Endothelial cell of umbilical vein (primary cell): Measurements from ENCODE around the gene CSNK1D. TPM values are rescaled to one million over a fixed set of nuclear protein-coding genes. Genes with fewer than 3 reads are reported as not detected.

Experiments
- BruUV-seq: library from RNA; stranded (reverse); fragments of 400-500 nt; replicated peaks from 2 replicates; lab custom pipeline; 2021; lab: Mats Ljungman, UMichigan
- CTCF ChIA-PET: fragments of 300-600, 350-600 bp; sonication (Branson Sonifier 250); formaldehyde crosslinking; loops from one replicate; lab custom pipeline; 2021; ENCODE audit warnings: antibody characterized with exemption, inconsistent platforms; lab: Charles Lee
- POLR2A ChIA-PET: fragments of 300-600, 350-600 bp; sonication (Branson Sonifier 250); formaldehyde crosslinking; loops from one replicate; lab custom pipeline; 2021; ENCODE audit warnings: antibody characterized with exemption, inconsistent platforms; lab: Charles Lee
- DNase-seq: peaks from one replicate; pipeline ENCODE4 v3.0.0-alpha.2; 2011; ENCODE audit warnings: low read depth, low spot score
- FAIRE-seq: peaks from 2 replicates; lab custom pipeline; 2011; peaks lifted over from hg19 to GRCh38; lab: Jason Lieb, UNC
- H2AFZ ChIP-seq: 2 replicates; pipeline ENCODE4 v1.6.0; 2012; ENCODE audit warnings: low read depth, low read length, control low read depth, inconsistent platforms
- H3K27ac ChIP-seq: 2 replicates; pipeline ENCODE4 v1.5.1; 2011; ENCODE audit warnings: low read depth, mild to moderate bottlenecking, control low read depth, low read length, moderate library complexity; ENCODE audit not compliant: insufficient read depth
- H3K27me3 ChIP-seq, 2 experiments: 2 replicates each; pipeline versions ENCODE4 v1.6.0 to v1.6.1; 2011; ENCODE audit warnings: low read length in 2 of 2, mixed read lengths in 1 of 2; ENCODE audit not compliant: control insufficient read depth in 2 of 2, insufficient read depth in 2 of 2
- H3K36me3 ChIP-seq, 2 experiments: 2 replicates in 1 of 2; 3 replicates in 1 of 2; pipeline ENCODE4 v1.5.1; 2011; ENCODE audit warnings: low read length in 2 of 2, mild to moderate bottlenecking in 1 of 2, moderate library complexity in 1 of 2; ENCODE audit not compliant: control insufficient read depth in 2 of 2, insufficient read depth in 2 of 2; ENCODE audit errors: extremely low read depth in 1 of 2
- H3K4me1 ChIP-seq: 3 replicates; pipeline ENCODE4 v1.5.1; 2011; ENCODE audit warnings: mild to moderate bottlenecking, low read length; ENCODE audit not compliant: control insufficient read depth, insufficient read depth; ENCODE audit errors: extremely low read depth
- H3K4me2 ChIP-seq: 2 replicates; pipeline ENCODE4 v1.6.1; 2011; ENCODE audit warnings: low read length, control low read depth, mixed read lengths; ENCODE audit not compliant: insufficient read depth
- H3K4me3 ChIP-seq, 3 experiments: fragments of 200-600 bp in 1 of 3; sonication (generic), shearing (Covaris generic) in 1 of 3; replicated peaks in 1 of 3; 2 replicates each; pipeline ENCODE4 v1.5.1; 2011 to 2016; ENCODE audit warnings: control low read depth in 3 of 3, low read length in 3 of 3, mild to moderate bottlenecking in 2 of 3, inconsistent platforms in 1 of 3, low read depth in 1 of 3, moderate library complexity in 1 of 3; ENCODE audit not compliant: insufficient read depth in 1 of 3
- H3K79me2 ChIP-seq: 2 replicates; pipeline ENCODE4 v1.6.0; 2012; ENCODE audit warnings: low read length, inconsistent platforms; ENCODE audit not compliant: control insufficient read depth, insufficient read depth
- H3K9ac ChIP-seq: replicated peaks from 2 replicates; pipeline ENCODE3; 2011; ENCODE audit warnings: low read length, control low read depth; ENCODE audit not compliant: insufficient read depth; ENCODE audit errors: extremely low read depth
- H3K9me1 ChIP-seq: replicated peaks from 3 replicates; pipeline ENCODE4 v1.6.0; 2011; ENCODE audit warnings: mild to moderate bottlenecking, low read length; ENCODE audit not compliant: control insufficient read depth, insufficient read depth; ENCODE audit errors: extremely low read depth
- H3K9me3 ChIP-seq: replicated peaks from 2 replicates; pipeline ENCODE4 v1.5.1; 2012; ENCODE audit warnings: low read length, inconsistent platforms; ENCODE audit not compliant: control insufficient read depth, insufficient read depth
- H4K20me1 ChIP-seq: replicated peaks from 2 replicates; pipeline ENCODE3; 2011; ENCODE audit warnings: mild to moderate bottlenecking, low read length; ENCODE audit not compliant: control insufficient read depth, insufficient read depth; ENCODE audit errors: extremely low read depth
- CTCF ChIP-seq, 2 donors: IDR thresholded peaks; 1 replicate in 1 of 2; 2 replicates in 1 of 2; pipeline ENCODE4 v1.5.1; 2011; ENCODE audit warnings: low read length in 2 of 2, mild to moderate bottlenecking in 2 of 2, moderate library complexity in 2 of 2, control low read depth in 1 of 2, inconsistent platforms in 1 of 2, low read depth in 1 of 2; ENCODE audit not compliant: insufficient read depth in 1 of 2; ENCODE audit errors: extremely low read depth in 1 of 2
- EZH2 ChIP-seq: IDR thresholded peaks from 2 replicates; pipeline ENCODE4 v1.6.1; 2012; ENCODE audit warnings: borderline replicate concordance, low read depth, mild to moderate bottlenecking, moderate library complexity, low read length, inconsistent platforms; ENCODE audit not compliant: severe bottlenecking
- FOS ChIP-seq: IDR thresholded peaks from 2 replicates; pipeline ENCODE4 v1.6.1; 2011; ENCODE audit warnings: mild to moderate bottlenecking, low read length, moderate library complexity, borderline replicate concordance; ENCODE audit not compliant: insufficient read depth
- GATA2 ChIP-seq: IDR thresholded peaks from 2 replicates; pipeline ENCODE4 v1.7.0; 2011; ENCODE audit warnings: low read depth, mild to moderate bottlenecking, moderate library complexity, mixed read lengths, low read length; ENCODE audit not compliant: insufficient read length, insufficient read depth
- JUN ChIP-seq: IDR thresholded peaks from 2 replicates; pipeline ENCODE4 v1.6.1; 2011; ENCODE audit warnings: borderline replicate concordance, low read depth; ENCODE audit not compliant: insufficient read length, insufficient read depth
- MAX ChIP-seq: IDR thresholded peaks from 2 replicates; pipeline ENCODE4 v1.6.1; 2011; ENCODE audit not compliant: insufficient read depth, insufficient read length
- MYC ChIP-seq: IDR thresholded peaks from one replicate; pipeline ENCODE4 v1.6.1; 2011; ENCODE audit warnings: mild to moderate bottlenecking, low read depth, low read length
- POLR2A ChIP-seq: IDR thresholded peaks from 2 replicates; pipeline ENCODE4 v1.6.1; 2012; ENCODE audit warnings: low read depth, mild to moderate bottlenecking, control low read depth, low read length
- POLR2AphosphoS5 ChIP-seq: IDR thresholded peaks from 2 replicates; pipeline ENCODE4 v1.6.1; 2012; ENCODE audit warnings: low read depth, mild to moderate bottlenecking, control low read depth, low read length, moderate library complexity; ENCODE audit not compliant: insufficient read depth
- dilution Hi-C: fragments of 300-500 bp; cut with MboI; formaldehyde crosslinking; loops from one replicate; pipeline ENCODE4 v1.15.0; 2019; ENCODE audit warnings: low sequenced_read_pairs; ENCODE audit not compliant: extremely low pct_ligation_motif_present
- intact Hi-C: fragments of 100-400 bp; cut with micrococcal nuclease; formaldehyde crosslinking; loops from one replicate; pipeline ENCODE4 v1.10.0; 2022
- polyA plus RNA-seq, 4 experiments: library from polyadenylated mRNA; depleted of rRNA in 3 of 4; stranded (reverse) in 3 of 4; unstranded in 1 of 4; fragments of >200 nt; gene quantifications; 2 replicates each; pipeline versions ENCODE4 v1.2.1 to v1.2.3, GENCODE V29; 2011 to 2012; ENCODE audit warnings: missing spikeins in 1 of 4
- total RNA-seq: library from RNA; stranded (reverse); gene quantifications from 2 replicates; pipeline ENCODE4 v1.2.3, GENCODE V29; 2021

The CSNK1D gene
- total and polyA plus RNA-seq, 2 donors (not counting 3 experiments of a cell fraction or from before 2014, with no cell fraction given) = 127 to 155 TPM

DNA sequence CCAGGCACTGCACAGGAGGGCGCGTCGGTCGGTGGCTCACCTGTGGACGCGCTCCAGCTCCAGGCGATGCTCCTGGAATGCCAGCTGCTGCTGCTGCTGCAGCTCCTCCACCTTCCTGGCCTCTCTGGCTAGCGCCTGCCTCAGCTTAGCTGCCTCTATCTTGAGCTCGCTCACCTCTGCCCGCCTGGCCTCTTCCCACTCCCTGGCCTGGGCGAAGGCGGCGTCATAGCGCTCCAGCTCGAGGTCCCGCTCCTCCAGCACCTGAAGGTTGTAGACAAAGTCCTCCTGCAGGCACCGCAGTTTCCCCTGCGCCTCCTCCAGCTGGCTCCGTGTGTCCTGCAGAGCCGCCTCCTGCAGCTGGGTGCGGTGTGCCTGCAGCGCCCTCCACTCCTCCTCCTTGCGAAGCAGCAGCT lies 72.0 kb downstream of the CSNK1D start:
- no peak overlapping the region for H3K4me3 ChIP-seq
- no peak overlapping the region for H3K27ac ChIP-seq
- H3K9me3 ChIP-seq = no peaks in the 10 kb centered on the region
- ChIA-PET CTCF (interaction anchor here (0.8 to 0.9 kb wide), 2 partner anchors 10 to 29 kb away, joined by 3 to 4 read pairs; no protein-coding TSS in a partner anchor), POLR2A (interaction anchor here (0.6 kb wide), 1 partner anchor 11 kb away, joined by 4 read pairs; no protein-coding TSS in a partner anchor)
- DNase-seq (no peak), FAIRE-seq (no peak)
- intact Hi-C loops (no loop called here), dilution Hi-C loops (no loop called here)
- no TSS peak for BruUV-seq
- no peak overlapping the region for H2AFZ ChIP-seq
- H3K4me1 ChIP-seq = peaks cover 7% of the 10 kb centered on the region
- no peak for TF ChIP-seq POLR2A
- TF ChIP-seq EZH2 = no peak
- no peak for TF ChIP-seq MYC
- no peak for TF ChIP-seq CTCF (IDR thresholded peaks at IDR 0.05; ENCODE audit: extremely low read depth in 1 of 2, insufficient read depth in 1 of 2, low read depth in 1 of 2, low read length in 2 of 2)
- no peak for TF ChIP-seq JUN
- no peak for TF ChIP-seq FOS
- no peak for TF ChIP-seq MAX
- no peak for TF ChIP-seq GATA2
- TF ChIP-seq POLR2AphosphoS5 = no peak
- no peaks in the 10 kb centered on the region for H3K79me2 ChIP-seq
- H4K20me1 ChIP-seq = no peaks in the 10 kb centered on the region
- no peak overlapping the region for H3K4me2 ChIP-seq
- no peaks in the 10 kb centered on the region for H3K27me3 ChIP-seq
- H3K9ac ChIP-seq = no peak overlapping the region
- no peaks in the 10 kb centered on the region for H3K9me1 ChIP-seq
- peaks cover 0 to 6% of the 10 kb centered on the region in 2 experiments for H3K36me3 ChIP-seq
